ENCODE results near the gene ARMC3. TPM values are rescaled to one million over a fixed set of nuclear protein-coding genes. Genes with fewer than 3 reads are reported as not detected.

The ARMC3 gene
- total RNA-seq, 1 experiment from 2014 or later: not detected

GRCh38 chr10:23081891-23082290 lies 154.0 kb downstream of the ARMC3 start:
- DNase-seq (ENCODE audit: low spot score): peak; percentile 51
- ChIA-PET POLR2A (ENCODE audit: low non-redundant PET) (no interaction called here), CTCF (no interaction called here)
- intact Hi-C loops (cut with micrococcal nuclease; ENCODE audit: unreplicated experiment): no loop called here
- Histone ChIP-seq H3K4me1 (ENCODE audit: insufficient read depth, low read length, poor library complexity, severe bottlenecking) (peaks cover 8% of the 10 kb centered on the region), H3K27me3 (replicated peaks; ENCODE audit: insufficient read depth, low read depth, low read length, poor library complexity) (peaks cover 4% of the 10 kb centered on the region), H3K4me3 (ENCODE audit: low read depth, low read length, poor library complexity, severe bottlenecking) (no peak overlapping the region), H3K9me3 (ENCODE audit: low read depth, low read length, poor library complexity, severe bottlenecking) (no peaks in the 10 kb centered on the region), H3K27ac (ENCODE audit: low read depth, low read length, poor library complexity, severe bottlenecking) (no peak overlapping the region), H3K36me3 (ENCODE audit: insufficient read depth, low read length, poor library complexity, severe bottlenecking) (no peaks in the 10 kb centered on the region)
- no peak for TF ChIP-seq EZH2 (IDR thresholded peaks at IDR 0.05; ENCODE audit: borderline replicate concordance, low read depth, low read length, poor library complexity, severe bottlenecking)
- TF ChIP-seq CTCF (conservative IDR thresholded peaks at IDR 0.05; ENCODE audit: low read depth, low read length): peak; percentile 60
- BruUV-seq (replicated peaks): no TSS peak

Other genes starting within 250 kb of the ARMC3 start
- gene PIP4K2A, start 213.5 kb upstream of the ARMC3 start, total RNA-seq (2021): 18.3 and 19.8 TPM in 2 replicates
- 6.4 and 9.1 TPM in 2 replicates for gene MSRB2, start 167.5 kb downstream of the ARMC3 start, total RNA-seq (2021)

Data from A673 (cell line).